Activated naive CD8-positive, alpha-beta T cell treated with anti-CD3 and anti-CD28 coated beads, Interleukin-2, amount 50 U/mL, for 16 hours (primary cell): Measurements from ENCODE around the gene PAK6.
A peak's percentile ranks its signal among the peaks of the same experiment; 100 is the strongest.

ENCODE experiments used
- DNase-seq: peaks from one replicate; pipeline ENCODE4 v3.0.0-alpha.2; 2020; ENCODE audit warnings: low read depth, low spot score

PAK6 gene

GRCh38 chr15:40276927-40277326 is 38.1 kb downstream of the PAK6 start:
- no peak for DNase-seq

- DNase-seq: no peak
These were observed 38.6 kb downstream of the PAK6 start for GRCh38 chr15:40277471-40277870.

DNA sequence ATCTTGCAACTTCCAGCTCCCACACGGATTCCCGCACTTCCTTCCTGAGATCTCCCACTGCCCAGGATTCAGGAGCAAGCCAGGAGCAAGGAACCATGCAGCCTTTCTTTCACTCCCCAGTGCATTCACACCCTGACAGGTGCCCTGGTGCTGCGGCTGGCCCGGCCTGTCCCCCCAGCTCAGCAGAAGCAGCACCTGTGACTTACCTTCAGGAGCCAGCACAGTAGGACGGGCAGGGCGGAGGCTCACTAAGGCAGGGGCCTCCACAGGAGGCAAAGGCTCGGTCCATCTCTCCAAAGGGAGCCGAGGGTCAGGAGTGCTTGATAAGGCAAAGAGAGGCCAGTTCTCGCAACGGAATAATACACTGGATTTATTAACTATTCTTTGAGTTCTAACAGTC is 39.2 kb downstream of the PAK6 start:
- DNase-seq: no peak

DNA sequence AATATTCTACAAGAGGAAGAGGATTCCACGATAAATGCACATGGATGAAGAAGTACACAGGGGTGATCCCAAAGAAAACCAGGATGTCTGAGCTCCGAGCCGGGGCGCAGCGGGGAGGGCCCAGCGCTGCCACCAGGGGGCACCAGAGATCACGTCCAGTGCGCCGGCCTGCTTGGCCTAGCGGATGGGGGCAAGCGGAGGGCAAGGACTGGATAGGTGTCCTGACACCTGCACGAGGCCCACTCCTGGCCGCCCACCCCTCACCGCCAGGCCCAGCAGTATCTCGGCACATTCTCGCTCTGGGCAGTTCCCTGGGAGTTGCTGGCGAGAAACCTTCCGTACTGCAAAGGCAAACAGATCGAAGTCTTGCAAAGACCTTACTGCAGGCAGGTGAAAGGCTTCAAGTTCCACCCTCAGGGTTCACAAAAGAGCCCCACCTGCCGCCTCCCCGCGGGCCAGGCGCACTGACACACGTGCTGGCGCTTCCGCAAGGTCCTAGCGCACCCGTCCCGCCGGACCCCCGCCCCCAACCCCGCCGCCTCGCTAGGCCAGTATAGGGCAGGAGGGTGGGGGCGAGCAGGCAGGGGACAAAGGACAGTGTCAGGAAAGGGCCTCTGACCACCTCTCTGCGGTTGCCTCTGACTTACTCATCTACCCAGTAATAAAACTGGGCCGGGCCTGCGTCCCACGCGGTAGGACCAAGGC is 40.7 kb downstream of the PAK6 start:
- DNase-seq: peak; percentile 42

- no peak for DNase-seq
These were observed 41.6 kb downstream of the PAK6 start for GRCh38 chr15:40280260-40281056.

DNA sequence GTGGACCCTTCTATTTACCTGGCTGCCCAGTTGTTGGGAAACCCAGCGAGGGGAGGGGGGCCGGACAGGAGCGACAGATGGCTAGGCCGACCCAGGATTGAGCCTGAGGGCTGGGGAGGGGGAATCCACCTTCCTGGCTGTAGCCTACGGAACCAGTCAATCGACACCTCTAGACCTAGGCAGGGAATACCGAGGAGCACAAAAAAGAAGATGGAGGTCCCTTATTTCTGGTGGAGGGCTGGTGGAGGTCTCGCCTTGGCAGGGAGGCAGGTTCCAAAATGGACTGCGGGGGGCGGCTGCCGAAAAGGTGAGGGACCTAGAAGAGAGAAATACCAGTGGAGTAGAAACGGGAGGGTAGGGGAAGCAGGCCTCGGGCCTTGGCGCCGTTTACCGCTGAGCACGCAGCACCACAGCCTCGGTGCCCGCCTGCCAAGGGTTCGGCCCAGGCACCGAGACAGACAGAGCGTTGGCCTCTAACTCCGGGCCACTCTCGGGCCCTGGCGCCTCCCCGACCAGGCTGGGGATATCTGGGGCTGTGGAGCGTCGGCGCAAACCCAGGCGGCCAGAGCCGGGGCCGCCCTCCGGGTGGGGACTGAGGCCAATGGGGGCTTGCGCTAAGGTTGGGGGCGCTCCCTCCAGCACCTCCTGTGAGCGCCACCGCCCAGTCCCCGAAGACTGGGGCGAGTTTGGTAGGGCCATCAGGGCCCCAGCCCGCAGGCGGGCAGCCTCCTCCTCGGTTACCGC is 42.4 kb downstream of the PAK6 start:
- DNase-seq: no peak

- no peak for DNase-seq
These were observed 42.9 kb downstream of the PAK6 start for GRCh38 chr15:40281801-40282146.

- DNase-seq: peak; percentile 9
These were observed 43.4 kb downstream of the PAK6 start for GRCh38 chr15:40282147-40282868.

DNA sequence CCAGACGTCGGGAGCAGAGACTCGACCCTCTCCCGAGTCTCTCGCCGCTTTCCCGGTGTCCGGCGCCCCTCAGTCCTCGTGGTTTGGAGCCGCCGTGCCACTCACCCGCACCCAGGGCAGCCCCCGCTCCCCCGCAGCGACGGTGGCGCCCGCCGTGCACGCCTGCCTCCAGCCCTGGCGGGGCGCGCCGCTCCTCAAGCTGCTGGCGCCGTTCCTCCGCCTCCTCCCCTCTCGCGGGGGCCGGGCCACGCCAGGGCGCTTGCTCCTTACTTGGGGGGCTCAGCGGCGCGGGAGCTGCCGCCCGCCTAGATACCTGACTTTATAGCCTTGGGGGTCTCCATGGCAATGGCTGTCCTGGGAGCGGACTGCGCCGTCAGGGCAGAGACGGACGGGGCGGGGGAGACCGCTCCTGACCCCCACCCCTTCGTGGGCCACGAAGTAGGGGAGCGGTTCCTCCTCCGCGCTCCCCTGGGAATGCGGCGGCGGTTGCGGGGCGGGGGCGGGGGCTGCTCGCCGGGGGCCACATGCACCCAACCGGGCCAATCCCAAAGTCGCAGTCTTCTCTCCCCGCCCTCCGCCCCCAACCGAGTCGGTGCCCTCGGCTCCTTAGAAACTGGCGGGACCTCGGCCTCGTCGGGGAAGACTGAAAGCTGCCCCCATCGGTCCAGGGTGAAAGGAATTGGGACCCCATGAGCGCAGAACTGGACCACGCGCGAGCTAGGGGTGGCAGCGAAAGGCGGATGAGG is 44.2 kb downstream of the PAK6 start, which contains the start of gene ANKRD63:
Gene ANKRD63, minus strand, starts transcription at position 196 of the 746 bp plus-strand sequence. CDS start 478 bp downstream, outside the sequence.
- DNase-seq: no peak

GRCh38 chr15:40283615-40284300 is 44.9 kb downstream of the PAK6 start:
- DNase-seq: no peak

- no peak for DNase-seq
These were observed 46.3 kb downstream of the PAK6 start for GRCh38 chr15:40285151-40285550.

DNA sequence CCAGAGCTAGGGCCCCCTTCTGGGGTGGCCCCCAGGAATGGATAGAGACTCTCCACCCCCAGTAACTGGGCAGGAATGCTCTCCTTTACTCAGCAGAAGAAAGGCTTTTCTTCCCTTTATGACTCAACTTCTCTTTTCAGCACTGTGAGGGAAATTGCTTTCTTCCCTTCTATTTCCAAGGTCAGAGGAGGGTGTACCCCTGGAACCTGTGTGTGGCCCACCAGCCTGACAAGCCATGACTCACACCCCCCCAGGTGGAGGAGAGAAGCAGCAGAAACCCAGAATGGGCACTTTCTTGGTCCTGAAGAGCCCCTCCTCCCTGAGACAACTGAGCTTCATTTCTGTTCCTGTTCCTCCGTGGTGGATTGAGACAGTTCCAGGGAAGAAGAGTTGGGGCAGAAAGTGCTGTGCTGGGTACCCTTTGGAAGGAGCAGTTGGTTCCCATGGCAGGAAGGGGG is 46.7 kb downstream of the PAK6 start:
- no peak for DNase-seq

- DNase-seq: no peak
These were observed 47.2 kb downstream of the PAK6 start for GRCh38 chr15:40286061-40286532.

- no peak for DNase-seq
These were observed 47.9 kb downstream of the PAK6 start for GRCh38 chr15:40286794-40287193.

DNA sequence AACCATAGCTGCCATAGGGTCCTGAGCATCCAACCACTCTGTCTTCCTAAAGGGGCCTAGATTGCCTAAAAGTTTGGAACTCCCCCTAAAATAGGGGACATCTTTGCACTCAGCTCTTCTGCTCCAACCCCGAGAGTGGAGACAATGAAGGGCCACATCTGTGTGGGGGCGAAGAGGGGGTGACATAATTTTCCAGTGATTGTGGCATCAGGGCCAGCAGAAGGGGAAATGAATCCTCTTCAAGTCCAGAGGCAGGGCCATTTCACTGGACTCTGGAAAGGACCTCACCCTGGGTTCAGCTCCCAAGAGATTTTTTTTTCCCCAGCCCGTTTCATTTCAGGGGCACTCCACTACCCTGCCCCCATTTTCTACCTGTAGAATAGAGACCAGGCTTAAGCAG is 48.6 kb downstream of the PAK6 start:
- DNase-seq: no peak

GRCh38 chr15:40287968-40288367 is 49.1 kb downstream of the PAK6 start:
- DNase-seq: no peak

GRCh38 chr15:40289140-40289775 is 50.4 kb downstream of the PAK6 start:
- DNase-seq: no peak

GRCh38 chr15:40290545-40290917 is 51.7 kb downstream of the PAK6 start:
- no peak for DNase-seq

DNA sequence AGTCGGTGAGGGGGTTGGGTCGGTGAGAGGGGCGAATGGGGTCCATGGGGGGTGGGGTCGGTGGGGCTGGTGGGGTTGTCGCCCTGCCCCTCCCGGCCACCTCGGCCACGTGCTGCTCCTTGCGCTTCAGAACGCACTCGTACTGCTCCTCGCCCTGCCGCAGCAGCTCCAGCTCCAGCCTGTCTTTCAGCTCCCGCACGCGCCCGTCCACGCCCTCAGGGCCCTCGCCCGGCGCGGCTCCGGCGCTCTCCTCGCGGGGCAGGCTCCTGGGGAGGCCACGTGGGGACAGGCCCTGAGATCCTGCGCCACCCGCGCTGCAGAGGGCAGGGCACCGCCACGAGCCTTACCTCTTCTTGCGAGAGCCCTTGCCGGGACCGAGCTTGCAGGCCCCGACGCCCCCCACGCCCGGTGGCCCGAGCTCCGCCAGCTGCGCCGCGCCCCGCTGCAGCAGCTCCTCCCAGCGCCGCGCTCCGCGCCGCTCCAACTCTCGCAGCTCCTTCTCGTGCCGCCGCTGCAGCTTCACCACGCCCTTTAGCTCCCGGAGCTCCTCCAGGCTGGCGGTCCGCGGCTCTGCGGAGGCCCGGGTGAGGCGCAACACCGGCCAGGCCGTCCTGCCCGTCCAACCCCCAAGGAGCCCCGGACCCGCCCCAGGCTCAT is 52.2 kb downstream of the PAK6 start:
- DNase-seq: no peak
